Measurements from ENCODE around the gene VPS9D1.

Gene VPS9D1

DNA sequence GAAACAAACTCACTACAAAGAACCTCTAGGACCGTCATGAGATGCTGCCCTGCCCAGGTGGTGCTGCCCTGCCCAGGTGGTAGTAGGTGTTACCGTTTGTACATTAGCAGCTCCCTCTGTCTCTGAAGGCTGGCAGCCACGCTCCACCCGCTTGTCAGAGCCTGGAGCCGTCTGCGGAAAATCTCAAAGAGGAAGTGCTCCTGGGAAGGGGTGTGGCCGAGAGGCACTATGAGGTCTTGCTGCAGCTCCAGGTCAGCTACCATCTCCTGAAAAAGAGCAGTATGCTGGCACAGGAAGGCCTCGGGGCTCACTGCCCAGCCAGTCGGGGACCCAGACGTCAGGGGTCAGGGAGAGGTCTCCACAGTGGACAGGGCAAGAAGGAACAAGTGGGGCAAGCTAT, 28.9 kb upstream of the VPS9D1 start:
- no peak for TF ChIP-seq EZH2phosphoT487 (IDR thresholded peaks at IDR 0.05; ENCODE audit: low read depth)
- TF ChIP-seq, protein P1, sequence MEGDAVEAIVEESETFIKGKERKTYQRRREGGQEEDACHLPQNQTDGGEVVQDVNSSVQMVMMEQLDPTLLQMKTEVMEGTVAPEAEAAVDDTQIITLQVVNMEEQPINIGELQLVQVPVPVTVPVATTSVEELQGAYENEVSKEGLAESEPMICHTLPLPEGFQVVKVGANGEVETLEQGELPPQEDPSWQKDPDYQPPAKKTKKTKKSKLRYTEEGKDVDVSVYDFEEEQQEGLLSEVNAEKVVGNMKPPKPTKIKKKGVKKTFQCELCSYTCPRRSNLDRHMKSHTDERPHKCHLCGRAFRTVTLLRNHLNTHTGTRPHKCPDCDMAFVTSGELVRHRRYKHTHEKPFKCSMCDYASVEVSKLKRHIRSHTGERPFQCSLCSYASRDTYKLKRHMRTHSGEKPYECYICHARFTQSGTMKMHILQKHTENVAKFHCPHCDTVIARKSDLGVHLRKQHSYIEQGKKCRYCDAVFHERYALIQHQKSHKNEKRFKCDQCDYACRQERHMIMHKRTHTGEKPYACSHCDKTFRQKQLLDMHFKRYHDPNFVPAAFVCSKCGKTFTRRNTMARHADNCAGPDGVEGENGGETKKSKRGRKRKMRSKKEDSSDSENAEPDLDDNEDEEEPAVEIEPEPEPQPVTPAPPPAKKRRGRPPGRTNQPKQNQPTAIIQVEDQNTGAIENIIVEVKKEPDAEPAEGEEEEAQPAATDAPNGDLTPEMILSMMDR (IDR thresholded peaks at IDR 0.05; ENCODE audit: low read depth, low read length), result no peak

DNA sequence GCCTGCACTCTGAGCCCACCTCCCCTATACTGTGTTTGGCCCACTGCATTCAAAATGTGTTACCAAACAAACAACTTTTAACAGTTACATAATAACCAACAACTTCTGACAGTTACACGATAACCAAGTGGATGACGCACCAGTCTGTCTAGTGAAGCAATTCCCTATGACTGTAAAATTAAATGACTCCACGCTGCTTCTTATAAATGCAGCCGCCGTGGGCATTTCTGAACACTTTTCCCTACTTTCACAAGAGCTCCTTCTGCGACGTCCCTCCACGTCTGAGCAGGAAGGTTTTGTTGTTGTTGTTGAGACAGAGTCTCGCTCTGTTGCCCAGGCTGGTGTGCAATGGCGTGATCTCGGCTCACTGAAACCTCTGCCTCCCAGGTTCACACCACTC, 28.2 kb upstream of the VPS9D1 start:
- no peaks in the 10 kb centered on the region for H3K9me3 ChIP-seq (ENCODE audit: insufficient read depth, low read length)
- peaks cover 9% of the 10 kb centered on the region; the same call in 1 of the 2 replicates for H3K79me2 ChIP-seq (ENCODE audit: low read length)
- peaks cover 6% of the 10 kb centered on the region for H3K4me1 ChIP-seq (ENCODE audit: low read length)
- no peak overlapping the region for H3K4me2 ChIP-seq (ENCODE audit: low read length)
- TF ChIP-seq EZH2phosphoT487 (IDR thresholded peaks at IDR 0.05; ENCODE audit: low read depth), result no peak
- TF ChIP-seq, protein P1 (IDR thresholded peaks at IDR 0.05; ENCODE audit: low read depth, low read length), result no peak
- 0 out of 2 replicates have a peak, but pooled peaks cover 2% of the 10 kb centered on the region for H4K20me1 ChIP-seq (ENCODE audit: insufficient read depth, low read length)
- H3K27ac ChIP-seq (ENCODE audit: low read length), result no peak overlapping the region
- no peaks in the 10 kb centered on the region for H3K27me3 ChIP-seq (ENCODE audit: low read depth, low read length)
- H3K9ac ChIP-seq (ENCODE audit: low read length), result no peak overlapping the region
- no peak overlapping the region for H3K4me3 ChIP-seq (ENCODE audit: low read length)
- peaks cover 53% of the 10 kb centered on the region for H3K36me3 ChIP-seq (replicated peaks; ENCODE audit: low read depth, low read length)
- no peak overlapping the region for H2AFZ ChIP-seq (ENCODE audit: low read depth, low read length)

More for the DNA sequence above, 28.9 kb upstream of the VPS9D1 start:
- Histone ChIP-seq H3K27me3 (ENCODE audit: low read depth, low read length) (no peaks in the 10 kb centered on the region), H3K79me2 (ENCODE audit: low read length) (peaks cover 16% of the 10 kb centered on the region), H3K9ac (ENCODE audit: low read length) (no peak overlapping the region), H3K9me3 (ENCODE audit: insufficient read depth, low read length) (no peaks in the 10 kb centered on the region), H4K20me1 (ENCODE audit: insufficient read depth, low read length) (0 out of 2 replicates have a peak, but pooled peaks cover 2% of the 10 kb centered on the region), H3K4me3 (ENCODE audit: low read length) (no peak overlapping the region), H3K4me2 (ENCODE audit: low read length) (no peak overlapping the region), H3K4me1 (ENCODE audit: low read length) (peaks cover 6% of the 10 kb centered on the region), H3K27ac (ENCODE audit: low read length) (no peak overlapping the region), H2AFZ (ENCODE audit: low read depth, low read length) (no peak overlapping the region), H3K36me3 (replicated peaks; ENCODE audit: low read depth, low read length) (peaks cover 46% of the 10 kb centered on the region)

DNA sequence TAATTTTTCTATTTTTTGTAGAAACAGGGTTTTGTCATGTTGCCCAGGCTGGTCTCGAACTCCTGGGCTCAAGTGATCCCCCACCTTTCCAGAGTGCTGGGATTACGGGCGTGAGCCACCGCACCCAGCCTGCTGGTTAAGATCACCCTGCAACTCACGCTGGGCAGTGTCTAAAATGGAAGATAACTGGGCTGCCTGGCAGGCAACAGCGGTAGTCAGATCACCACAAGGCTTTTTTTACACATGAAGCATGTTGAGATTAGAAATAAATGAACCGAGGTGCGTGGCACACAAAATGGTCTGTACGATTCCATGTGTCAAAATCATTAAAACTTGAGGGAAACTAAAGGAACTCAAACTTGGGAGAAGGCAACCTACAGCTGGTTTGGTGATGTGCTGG, 27.4 kb upstream of the VPS9D1 start:
- H3K9ac ChIP-seq (ENCODE audit: low read length), result no peak overlapping the region
- H3K79me2 ChIP-seq (ENCODE audit: low read length), result peaks cover under 1% of the 10 kb centered on the region; the same call in 1 of the 2 replicates
- no peak for TF ChIP-seq EZH2phosphoT487 (IDR thresholded peaks at IDR 0.05; ENCODE audit: low read depth)
- TF ChIP-seq, protein P1 (IDR thresholded peaks at IDR 0.05; ENCODE audit: low read depth, low read length), result no peak
- no peak overlapping the region for H3K4me2 ChIP-seq (ENCODE audit: low read length)
- no peaks in the 10 kb centered on the region for H4K20me1 ChIP-seq (ENCODE audit: insufficient read depth, low read length)
- H3K4me3 ChIP-seq (ENCODE audit: low read length), result no peak overlapping the region
- no peaks in the 10 kb centered on the region for H3K27me3 ChIP-seq (ENCODE audit: low read depth, low read length)
- H3K4me1 ChIP-seq (ENCODE audit: low read length), result peaks cover 6% of the 10 kb centered on the region
- H3K36me3 ChIP-seq (replicated peaks; ENCODE audit: low read depth, low read length), result peaks cover 56% of the 10 kb centered on the region
- H3K27ac ChIP-seq (ENCODE audit: low read length), result no peak overlapping the region
- H3K9me3 ChIP-seq (ENCODE audit: insufficient read depth, low read length), result no peaks in the 10 kb centered on the region
- no peak overlapping the region for H2AFZ ChIP-seq (ENCODE audit: low read depth, low read length)

DNA sequence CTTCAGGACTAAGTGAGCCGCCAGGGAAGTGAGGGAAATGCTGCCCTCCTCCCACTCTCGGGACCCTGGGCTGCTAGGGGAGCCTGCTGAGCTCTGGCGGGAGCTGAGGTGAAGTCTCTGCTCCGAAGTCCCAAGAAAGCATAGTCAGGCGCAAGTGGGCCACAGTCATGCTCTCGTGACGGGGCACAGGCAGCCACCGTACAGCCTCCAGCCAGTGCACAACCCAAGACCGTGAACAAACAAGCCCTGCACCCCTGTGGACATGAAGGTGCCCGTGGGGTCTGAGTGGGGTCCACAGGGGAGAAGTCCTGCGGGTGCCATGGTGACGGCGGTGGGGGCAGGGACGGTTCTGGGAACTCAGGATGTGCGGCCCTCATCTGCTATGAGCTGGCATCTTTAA, 25.3 kb upstream of the VPS9D1 start:
- H3K4me1 ChIP-seq (ENCODE audit: low read length), result peaks cover 6% of the 10 kb centered on the region
- H3K36me3 ChIP-seq (replicated peaks; ENCODE audit: low read depth, low read length), result peaks cover 62% of the 10 kb centered on the region
- no peaks in the 10 kb centered on the region for H4K20me1 ChIP-seq (ENCODE audit: insufficient read depth, low read length)
- no peak overlapping the region for H3K4me3 ChIP-seq (ENCODE audit: low read length)
- H3K9me3 ChIP-seq (ENCODE audit: insufficient read depth, low read length), result no peaks in the 10 kb centered on the region
- no peak overlapping the region for H3K4me2 ChIP-seq (ENCODE audit: low read length)
- no peaks in the 10 kb centered on the region for H3K27me3 ChIP-seq (ENCODE audit: low read depth, low read length)
- H3K79me2 ChIP-seq (ENCODE audit: low read length), result no peaks in the 10 kb centered on the region
- H3K9ac ChIP-seq (ENCODE audit: low read length), result no peak overlapping the region
- H3K27ac ChIP-seq (ENCODE audit: low read length), result no peak overlapping the region
- TF ChIP-seq EZH2phosphoT487 (IDR thresholded peaks at IDR 0.05; ENCODE audit: low read depth), result no peak
- TF ChIP-seq, protein P1 (IDR thresholded peaks at IDR 0.05; ENCODE audit: low read depth, low read length), result no peak
- no peak overlapping the region for H2AFZ ChIP-seq (ENCODE audit: low read depth, low read length)
